Keratinocyte (primary cell): ENCODE measurements around the gene TNNT1.

Source experiments
- EZH2 ChIP-seq: IDR thresholded peaks from one replicate; pipeline ENCODE4 v1.6.1; 2012; ENCODE audit warnings: inconsistent platforms, mild to moderate bottlenecking, low read length, moderate library complexity
- TF ChIP-seq, protein P1 (sequence below), 3 experiments: IDR thresholded peaks in 1 of 3; conservative IDR thresholded peaks in 1 of 3; optimal IDR thresholded peaks in 1 of 3; 2 replicates in 2 of 3; 3 replicates in 1 of 3; pipeline versions ENCODE3 to v1.5.1; 2011; ENCODE audit warnings: low read length in 3 of 3, mild to moderate bottlenecking in 3 of 3, moderate library complexity in 2 of 3, control low read depth in 1 of 3, inconsistent platforms in 1 of 3; ENCODE audit not compliant: insufficient read depth in 2 of 3; ENCODE audit errors: extremely low read depth in 1 of 3

DNA sequence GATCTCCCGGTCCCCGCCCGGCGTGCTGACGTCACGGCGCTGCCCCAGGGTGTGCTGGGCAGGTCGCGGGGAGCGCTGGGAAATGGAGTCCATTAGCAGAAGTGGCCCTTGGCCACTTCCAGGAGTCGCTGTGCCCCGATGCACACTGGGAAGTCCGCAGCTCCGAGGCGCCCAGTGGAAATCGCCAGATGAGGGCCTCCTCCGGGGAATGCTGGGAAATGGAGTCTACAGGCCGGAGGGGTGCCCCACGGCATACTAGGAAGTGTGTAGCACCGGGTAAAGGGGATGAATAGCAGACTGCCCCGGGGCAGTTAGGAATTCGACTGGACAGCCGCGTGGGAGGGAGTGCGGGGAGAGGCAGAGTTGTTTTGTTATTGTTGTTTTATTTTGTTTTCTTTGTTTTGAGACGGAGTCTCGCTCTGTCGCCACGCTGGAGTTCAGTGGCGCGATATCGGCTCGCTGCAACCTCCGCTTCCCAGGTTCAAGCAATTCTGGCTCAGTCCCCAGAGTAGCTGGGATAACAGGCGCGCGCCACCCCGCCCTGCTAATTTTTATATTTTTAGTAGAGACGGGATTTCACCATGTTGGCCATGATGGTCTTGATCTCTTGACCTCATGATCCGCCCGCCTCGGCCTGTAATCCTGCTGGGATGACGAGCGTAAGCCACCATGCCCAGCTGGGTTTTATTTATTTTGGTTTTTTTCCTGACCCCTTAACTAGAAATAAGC, 31.2 kb downstream of the TNNT1 start:
- TF ChIP-seq, protein P1, sequence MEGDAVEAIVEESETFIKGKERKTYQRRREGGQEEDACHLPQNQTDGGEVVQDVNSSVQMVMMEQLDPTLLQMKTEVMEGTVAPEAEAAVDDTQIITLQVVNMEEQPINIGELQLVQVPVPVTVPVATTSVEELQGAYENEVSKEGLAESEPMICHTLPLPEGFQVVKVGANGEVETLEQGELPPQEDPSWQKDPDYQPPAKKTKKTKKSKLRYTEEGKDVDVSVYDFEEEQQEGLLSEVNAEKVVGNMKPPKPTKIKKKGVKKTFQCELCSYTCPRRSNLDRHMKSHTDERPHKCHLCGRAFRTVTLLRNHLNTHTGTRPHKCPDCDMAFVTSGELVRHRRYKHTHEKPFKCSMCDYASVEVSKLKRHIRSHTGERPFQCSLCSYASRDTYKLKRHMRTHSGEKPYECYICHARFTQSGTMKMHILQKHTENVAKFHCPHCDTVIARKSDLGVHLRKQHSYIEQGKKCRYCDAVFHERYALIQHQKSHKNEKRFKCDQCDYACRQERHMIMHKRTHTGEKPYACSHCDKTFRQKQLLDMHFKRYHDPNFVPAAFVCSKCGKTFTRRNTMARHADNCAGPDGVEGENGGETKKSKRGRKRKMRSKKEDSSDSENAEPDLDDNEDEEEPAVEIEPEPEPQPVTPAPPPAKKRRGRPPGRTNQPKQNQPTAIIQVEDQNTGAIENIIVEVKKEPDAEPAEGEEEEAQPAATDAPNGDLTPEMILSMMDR (optimal IDR thresholded peaks at IDR 0.05 in 1 of 3, IDR thresholded peaks at IDR 0.05 in 1 of 3, conservative IDR thresholded peaks at IDR 0.05 in 1 of 3; ENCODE audit: extremely low read depth in 1 of 3, insufficient read depth in 2 of 3, low read length in 3 of 3), result no peak
- no peak for TF ChIP-seq EZH2
